ENCODE data around the gene SCARF1.

SCARF1 gene

DNA sequence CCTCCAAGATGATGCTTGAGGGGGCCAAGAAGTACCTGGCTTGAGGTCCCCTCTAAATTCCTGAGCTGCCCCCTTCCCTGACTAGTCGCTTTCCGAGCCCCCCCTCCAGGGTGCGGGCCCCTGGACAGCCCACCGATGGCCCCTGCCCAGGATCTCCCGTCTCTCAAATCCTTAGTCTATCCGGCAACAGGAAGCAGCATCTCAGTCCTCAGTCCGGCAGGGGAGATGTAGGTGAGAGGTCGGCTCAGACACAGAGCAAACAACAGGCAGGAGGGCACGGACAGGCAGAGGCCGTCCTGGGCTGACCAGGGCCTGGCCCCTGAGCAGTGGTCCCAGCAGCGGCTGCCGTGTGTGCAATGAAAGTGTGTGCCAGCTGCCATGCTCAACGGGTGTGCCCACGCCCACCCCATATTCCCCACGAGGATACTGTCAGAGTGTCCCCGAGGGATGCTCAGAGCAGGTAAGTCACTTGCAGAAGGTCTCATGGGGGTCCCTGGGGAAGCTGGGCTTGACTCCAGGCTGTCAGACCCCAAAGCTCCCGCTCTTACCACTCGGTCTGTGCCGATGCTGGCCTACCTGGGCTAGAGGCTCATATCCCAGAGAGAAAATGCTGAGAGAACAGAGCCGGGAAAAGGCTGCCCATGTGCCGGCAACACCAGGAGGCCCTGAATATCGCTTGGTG, 24.1 kb downstream of the SCARF1 start (continued):
- TF ChIP-seq, protein P1, sequence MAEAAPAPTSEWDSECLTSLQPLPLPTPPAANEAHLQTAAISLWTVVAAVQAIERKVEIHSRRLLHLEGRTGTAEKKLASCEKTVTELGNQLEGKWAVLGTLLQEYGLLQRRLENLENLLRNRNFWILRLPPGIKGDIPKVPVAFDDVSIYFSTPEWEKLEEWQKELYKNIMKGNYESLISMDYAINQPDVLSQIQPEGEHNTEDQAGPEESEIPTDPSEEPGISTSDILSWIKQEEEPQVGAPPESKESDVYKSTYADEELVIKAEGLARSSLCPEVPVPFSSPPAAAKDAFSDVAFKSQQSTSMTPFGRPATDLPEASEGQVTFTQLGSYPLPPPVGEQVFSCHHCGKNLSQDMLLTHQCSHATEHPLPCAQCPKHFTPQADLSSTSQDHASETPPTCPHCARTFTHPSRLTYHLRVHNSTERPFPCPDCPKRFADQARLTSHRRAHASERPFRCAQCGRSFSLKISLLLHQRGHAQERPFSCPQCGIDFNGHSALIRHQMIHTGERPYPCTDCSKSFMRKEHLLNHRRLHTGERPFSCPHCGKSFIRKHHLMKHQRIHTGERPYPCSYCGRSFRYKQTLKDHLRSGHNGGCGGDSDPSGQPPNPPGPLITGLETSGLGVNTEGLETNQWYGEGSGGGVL (tag by site-specific recombination; IDR thresholded peaks at IDR 0.05): no peak
- TF ChIP-seq ZIC2 (tag by site-specific recombination; IDR thresholded peaks at IDR 0.05) (no peak), ZNF664 (tag by site-specific recombination; IDR thresholded peaks at IDR 0.05) (no peak)

DNA sequence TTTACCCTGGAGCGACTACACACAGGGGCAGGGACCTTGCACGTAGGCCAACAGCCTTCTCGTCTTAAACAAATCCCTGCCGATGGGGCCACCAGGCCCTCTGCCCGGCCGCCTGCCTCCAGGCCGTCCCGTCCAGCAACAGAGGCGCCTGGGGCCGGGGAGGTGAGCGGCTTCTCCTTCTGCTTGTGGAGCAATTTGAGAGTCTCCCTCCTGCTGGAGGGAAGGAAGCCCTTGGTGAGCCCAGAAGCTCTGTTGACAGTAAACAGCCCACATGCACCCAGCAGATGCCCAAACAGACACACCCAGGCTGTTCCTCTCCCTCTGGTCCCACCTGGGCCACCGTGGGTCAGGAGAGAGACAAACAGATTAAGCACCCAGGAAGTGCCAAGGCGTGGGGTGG, 25.0 kb downstream of the SCARF1 start:
- H3K4me3 ChIP-seq (ENCODE audit: low read depth, low read length): no peak overlapping the region
- CTCF ChIA-PET: no interaction called here

More for the DNA sequence above, 25.0 kb downstream of the SCARF1 start:
- TF ChIP-seq, protein P2, sequence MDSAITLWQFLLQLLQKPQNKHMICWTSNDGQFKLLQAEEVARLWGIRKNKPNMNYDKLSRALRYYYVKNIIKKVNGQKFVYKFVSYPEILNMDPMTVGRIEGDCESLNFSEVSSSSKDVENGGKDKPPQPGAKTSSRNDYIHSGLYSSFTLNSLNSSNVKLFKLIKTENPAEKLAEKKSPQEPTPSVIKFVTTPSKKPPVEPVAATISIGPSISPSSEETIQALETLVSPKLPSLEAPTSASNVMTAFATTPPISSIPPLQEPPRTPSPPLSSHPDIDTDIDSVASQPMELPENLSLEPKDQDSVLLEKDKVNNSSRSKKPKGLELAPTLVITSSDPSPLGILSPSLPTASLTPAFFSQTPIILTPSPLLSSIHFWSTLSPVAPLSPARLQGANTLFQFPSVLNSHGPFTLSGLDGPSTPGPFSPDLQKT (IDR thresholded peaks at IDR 0.05; ENCODE audit: borderline replicate concordance, low read depth, low read length): no peak
- TF ChIP-seq ZNF521 (tag by site-specific recombination; IDR thresholded peaks at IDR 0.05) (no peak), REPIN1 (tag by site-specific recombination; IDR thresholded peaks at IDR 0.05; ENCODE audit: low read depth) (no peak), ZNF132 (tag by site-specific recombination; IDR thresholded peaks at IDR 0.05; ENCODE audit: borderline replicate concordance) (no peak), ZNF292 (tag by site-specific recombination; IDR thresholded peaks at IDR 0.05; ENCODE audit: borderline replicate concordance, low read depth) (no peak), ZBTB8A (tag by site-specific recombination; IDR thresholded peaks at IDR 0.05) (no peak), TRIM28 (IDR thresholded peaks at IDR 0.05; ENCODE audit: borderline replicate concordance, low read length) (no peak), GLI2 (tag by site-specific recombination; IDR thresholded peaks at IDR 0.05; ENCODE audit: borderline replicate concordance, low read depth) (no peak), KLF8 (tag by site-specific recombination; IDR thresholded peaks at IDR 0.05) (no peak), ZNF571 (tag by site-specific recombination; IDR thresholded peaks at IDR 0.05) (no peak), ZNF274 (IDR thresholded peaks at IDR 0.05; ENCODE audit: low read length) (no peak), ZNF274 (tag by site-specific recombination; IDR thresholded peaks at IDR 0.05; ENCODE audit: borderline replicate concordance) (no peak), ZNF585B (tag by site-specific recombination; IDR thresholded peaks at IDR 0.05) (no peak), ZNF335 (tag by site-specific recombination; conservative IDR thresholded peaks at IDR 0.05) (no peak), HOXD13 (CRISPR knock-in tag; IDR thresholded peaks at IDR 0.05; ENCODE audit: borderline replicate concordance) (no peak), ZNF791 (tag by site-specific recombination; IDR thresholded peaks at IDR 0.05) (no peak), OSR2 (tag by site-specific recombination; IDR thresholded peaks at IDR 0.05) (no peak)
- TF ChIP-seq, protein P3, sequence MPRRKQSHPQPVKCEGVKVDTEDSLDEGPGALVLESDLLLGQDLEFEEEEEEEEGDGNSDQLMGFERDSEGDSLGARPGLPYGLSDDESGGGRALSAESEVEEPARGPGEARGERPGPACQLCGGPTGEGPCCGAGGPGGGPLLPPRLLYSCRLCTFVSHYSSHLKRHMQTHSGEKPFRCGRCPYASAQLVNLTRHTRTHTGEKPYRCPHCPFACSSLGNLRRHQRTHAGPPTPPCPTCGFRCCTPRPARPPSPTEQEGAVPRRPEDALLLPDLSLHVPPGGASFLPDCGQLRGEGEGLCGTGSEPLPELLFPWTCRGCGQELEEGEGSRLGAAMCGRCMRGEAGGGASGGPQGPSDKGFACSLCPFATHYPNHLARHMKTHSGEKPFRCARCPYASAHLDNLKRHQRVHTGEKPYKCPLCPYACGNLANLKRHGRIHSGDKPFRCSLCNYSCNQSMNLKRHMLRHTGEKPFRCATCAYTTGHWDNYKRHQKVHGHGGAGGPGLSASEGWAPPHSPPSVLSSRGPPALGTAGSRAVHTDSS (tag by site-specific recombination; IDR thresholded peaks at IDR 0.05): no peak
- TF ChIP-seq, protein P4, sequence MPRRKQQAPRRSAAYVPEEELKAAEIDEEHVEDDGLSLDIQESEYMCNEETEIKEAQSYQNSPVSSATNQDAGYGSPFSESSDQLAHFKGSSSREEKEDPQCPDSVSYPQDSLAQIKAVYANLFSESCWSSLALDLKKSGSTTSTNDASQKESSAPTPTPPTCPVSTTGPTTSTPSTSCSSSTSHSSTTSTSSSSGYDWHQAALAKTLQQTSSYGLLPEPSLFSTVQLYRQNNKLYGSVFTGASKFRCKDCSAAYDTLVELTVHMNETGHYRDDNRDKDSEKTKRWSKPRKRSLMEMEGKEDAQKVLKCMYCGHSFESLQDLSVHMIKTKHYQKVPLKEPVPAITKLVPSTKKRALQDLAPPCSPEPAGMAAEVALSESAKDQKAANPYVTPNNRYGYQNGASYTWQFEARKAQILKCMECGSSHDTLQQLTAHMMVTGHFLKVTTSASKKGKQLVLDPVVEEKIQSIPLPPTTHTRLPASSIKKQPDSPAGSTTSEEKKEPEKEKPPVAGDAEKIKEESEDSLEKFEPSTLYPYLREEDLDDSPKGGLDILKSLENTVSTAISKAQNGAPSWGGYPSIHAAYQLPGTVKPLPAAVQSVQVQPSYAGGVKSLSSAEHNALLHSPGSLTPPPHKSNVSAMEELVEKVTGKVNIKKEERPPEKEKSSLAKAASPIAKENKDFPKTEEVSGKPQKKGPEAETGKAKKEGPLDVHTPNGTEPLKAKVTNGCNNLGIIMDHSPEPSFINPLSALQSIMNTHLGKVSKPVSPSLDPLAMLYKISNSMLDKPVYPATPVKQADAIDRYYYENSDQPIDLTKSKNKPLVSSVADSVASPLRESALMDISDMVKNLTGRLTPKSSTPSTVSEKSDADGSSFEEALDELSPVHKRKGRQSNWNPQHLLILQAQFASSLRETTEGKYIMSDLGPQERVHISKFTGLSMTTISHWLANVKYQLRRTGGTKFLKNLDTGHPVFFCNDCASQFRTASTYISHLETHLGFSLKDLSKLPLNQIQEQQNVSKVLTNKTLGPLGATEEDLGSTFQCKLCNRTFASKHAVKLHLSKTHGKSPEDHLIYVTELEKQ (tag by site-specific recombination; IDR thresholded peaks at IDR 0.05; ENCODE audit: borderline replicate concordance): no peak
- TF ChIP-seq, protein P5, sequence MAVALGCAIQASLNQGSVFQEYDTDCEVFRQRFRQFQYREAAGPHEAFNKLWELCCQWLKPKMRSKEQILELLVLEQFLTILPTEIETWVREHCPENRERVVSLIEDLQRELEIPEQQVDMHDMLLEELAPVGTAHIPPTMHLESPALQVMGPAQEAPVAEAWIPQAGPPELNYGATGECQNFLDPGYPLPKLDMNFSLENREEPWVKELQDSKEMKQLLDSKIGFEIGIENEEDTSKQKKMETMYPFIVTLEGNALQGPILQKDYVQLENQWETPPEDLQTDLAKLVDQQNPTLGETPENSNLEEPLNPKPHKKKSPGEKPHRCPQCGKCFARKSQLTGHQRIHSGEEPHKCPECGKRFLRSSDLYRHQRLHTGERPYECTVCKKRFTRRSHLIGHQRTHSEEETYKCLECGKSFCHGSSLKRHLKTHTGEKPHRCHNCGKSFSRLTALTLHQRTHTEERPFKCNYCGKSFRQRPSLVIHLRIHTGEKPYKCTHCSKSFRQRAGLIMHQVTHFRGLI (tag by site-specific recombination; IDR thresholded peaks at IDR 0.05): no peak
- Histone ChIP-seq H3K4me1 (ENCODE audit: control insufficient read depth, insufficient read depth, low read length) (peaks cover 6% of the 10 kb centered on the region; the same call in 1 of the 2 replicates), H3K36me3 (ENCODE audit: control insufficient read depth in 2 of 2, insufficient read depth in 1 of 2, low read length in 2 of 2) (no peaks in the 10 kb centered on the region), H3K27ac (ENCODE audit: extremely low read depth, low read depth, low read length) (no peak overlapping the region), H3K9me3 (ENCODE audit: control insufficient read depth, insufficient read depth, low read depth, low read length) (no peaks in the 10 kb centered on the region)
- POLR2A ChIA-PET: no interaction called here
